HepG2 (cell line): Measurements from ENCODE around the gene PXDC1. TPM values are rescaled to one million over a fixed set of nuclear protein-coding genes. Genes with fewer than 3 reads are reported as not detected.
A peak's percentile ranks its signal among the peaks of the same experiment; 100 is the strongest.

ENCODE experiments used
- AHR ChIP-seq: IDR thresholded peaks from 2 replicates; pipeline ENCODE4 v1.6.1; 2018; ENCODE audit warnings: missing genetic modification reagents, missing compliant biosample characterization
- BCL6 ChIP-seq: IDR thresholded peaks from 2 replicates; pipeline ENCODE4 v1.6.1; 2016; ENCODE audit warnings: missing genetic modification reagents, missing compliant biosample characterization
- BRCA1 ChIP-seq: sonication (generic); formaldehyde crosslinking; IDR thresholded peaks from 2 replicates; pipeline ENCODE4 v1.4.0; 2020; ENCODE audit warnings: missing genetic modification reagents
- ELF3 ChIP-seq: IDR thresholded peaks from 2 replicates; pipeline ENCODE4 v1.6.1; 2016; ENCODE audit warnings: missing genetic modification reagents, missing compliant biosample characterization
- FOXK1 ChIP-seq: sonication (generic); formaldehyde crosslinking; IDR thresholded peaks from 2 replicates; pipeline ENCODE4 v1.4.0; 2020; ENCODE audit warnings: low read depth, missing genetic modification reagents, borderline replicate concordance
- GFI1 ChIP-seq: sonication (generic); formaldehyde crosslinking; IDR thresholded peaks from 2 replicates; pipeline ENCODE4 v1.5.0; 2020; ENCODE audit warnings: missing genetic modification reagents, mild to moderate bottlenecking, borderline replicate concordance
- HNF4G ChIP-seq, 2 experiments: sonication (generic) in 1 of 2; formaldehyde crosslinking in 1 of 2; IDR thresholded peaks; 2 replicates each; pipeline versions ENCODE4 v1.4.0 to v1.6.1; 2011 to 2020; ENCODE audit warnings: borderline replicate concordance in 2 of 2, low read depth in 2 of 2, mild to moderate bottlenecking in 2 of 2, low read length in 1 of 2, missing genetic modification reagents in 1 of 2, moderate library complexity in 1 of 2
- JUND ChIP-seq: sonication (generic); formaldehyde crosslinking; IDR thresholded peaks from 2 replicates; pipeline ENCODE4 v1.8.0; 2022; ENCODE audit warnings: mild to moderate bottlenecking, missing genetic modification reagents
- KLF12 ChIP-seq: sonication (generic); formaldehyde crosslinking; IDR thresholded peaks from 2 replicates; pipeline ENCODE4 v1.4.0; 2020; ENCODE audit warnings: missing genetic modification reagents, borderline replicate concordance
- NFKBIZ ChIP-seq: IDR thresholded peaks from 2 replicates; pipeline ENCODE4 v1.6.1; 2018; ENCODE audit warnings: missing genetic modification reagents, missing compliant biosample characterization
- ONECUT2 ChIP-seq: sonication (generic); formaldehyde crosslinking; IDR thresholded peaks from 2 replicates; pipeline ENCODE4 v1.4.0; 2020; ENCODE audit warnings: missing genetic modification reagents
- RXRB ChIP-seq: IDR thresholded peaks from 2 replicates; pipeline ENCODE4 v1.6.1; 2016; ENCODE audit warnings: borderline replicate concordance, missing genetic modification reagents, missing compliant biosample characterization
- SUZ12 ChIP-seq: fragments of 150-350 bp; IDR thresholded peaks from 2 replicates; pipeline ENCODE4 v1.6.1; 2014; ENCODE audit warnings: low read depth, low read length
- TEAD3 ChIP-seq: optimal IDR thresholded peaks from 2 replicates; pipeline ENCODE3; 2016; ENCODE audit warnings: borderline replicate concordance
- ZBTB7B ChIP-seq: sonication (generic); formaldehyde crosslinking; IDR thresholded peaks from 2 replicates; pipeline ENCODE4 v1.4.0; 2020; ENCODE audit warnings: missing genetic modification reagents
- ZMAT3 ChIP-seq: sonication (generic); formaldehyde crosslinking; conservative IDR thresholded peaks from 2 replicates; pipeline ENCODE4 v1.7.0; 2021; ENCODE audit warnings: missing genetic modification reagents
- ZNF136 ChIP-seq: sonication (generic); formaldehyde crosslinking; IDR thresholded peaks from 2 replicates; pipeline ENCODE4 v1.8.1; 2022; ENCODE audit warnings: low read depth, mild to moderate bottlenecking, moderate library complexity, missing genetic modification reagents
- ZNF274 ChIP-seq: sonication (generic); formaldehyde crosslinking; IDR thresholded peaks from 2 replicates; pipeline ENCODE4 v1.5.1; 2020; ENCODE audit warnings: mild to moderate bottlenecking, missing genetic modification reagents
- ZNF367 ChIP-seq: sonication (generic); formaldehyde crosslinking; IDR thresholded peaks from 2 replicates; pipeline ENCODE4 v1.4.0; 2020; ENCODE audit warnings: missing genetic modification reagents, borderline replicate concordance
- ZNF619 ChIP-seq: sonication (generic); formaldehyde crosslinking; IDR thresholded peaks from 2 replicates; pipeline ENCODE4 v1.4.0; 2020; ENCODE audit warnings: mild to moderate bottlenecking, missing genetic modification reagents
- polyA plus RNA-seq, 8 experiments: library from polyadenylated mRNA; depleted of rRNA in 3 of 8; stranded (reverse) in 7 of 8; unstranded in 1 of 8; fragments of >200 nt; fragmentation: Illumina TruSeq in 4 of 8; extraction: Trizol in 4 of 8; gene quantifications; 2 replicates each; pipeline versions ENCODE4 v1.2.1 to v1.2.3, GENCODE V29; 2011 to 2016; ENCODE audit warnings: low read depth in 4 of 8, missing spikeins in 1 of 8, mixed read lengths in 1 of 8; ENCODE audit not compliant: insufficient read depth in 1 of 8
- total RNA-seq, 5 experiments: library from RNA; depleted of rRNA; stranded (reverse); fragments of >200 nt; fragmentation: Illumina TruSeq; extraction: Trizol; gene quantifications; 2 replicates each; pipeline ENCODE4 v1.2.3, GENCODE V29; 2016; ENCODE audit warnings: low read depth in 1 of 5
- TF ChIP-seq, protein P1 (sequence below): sonication (generic); formaldehyde crosslinking; IDR thresholded peaks from 2 replicates; pipeline ENCODE4 v1.4.0; 2020; ENCODE audit warnings: missing genetic modification reagents, borderline replicate concordance
- TF ChIP-seq, protein P2 (sequence below): sonication (generic); formaldehyde crosslinking; IDR thresholded peaks from 2 replicates; pipeline ENCODE4 v1.4.0; 2020; ENCODE audit warnings: missing genetic modification reagents
- TF ChIP-seq, protein P3 (sequence below): sonication (generic); formaldehyde crosslinking; IDR thresholded peaks from 2 replicates; pipeline ENCODE4 v1.9.0; 2022; ENCODE audit warnings: low read depth, missing genetic modification reagents

Gene PXDC1
- total and polyA plus RNA-seq, 2 of the 13 experiments (the other 11 are each of a cell fraction or from before 2014, with no cell fraction given) = 32.4 to 34.7 TPM

DNA sequence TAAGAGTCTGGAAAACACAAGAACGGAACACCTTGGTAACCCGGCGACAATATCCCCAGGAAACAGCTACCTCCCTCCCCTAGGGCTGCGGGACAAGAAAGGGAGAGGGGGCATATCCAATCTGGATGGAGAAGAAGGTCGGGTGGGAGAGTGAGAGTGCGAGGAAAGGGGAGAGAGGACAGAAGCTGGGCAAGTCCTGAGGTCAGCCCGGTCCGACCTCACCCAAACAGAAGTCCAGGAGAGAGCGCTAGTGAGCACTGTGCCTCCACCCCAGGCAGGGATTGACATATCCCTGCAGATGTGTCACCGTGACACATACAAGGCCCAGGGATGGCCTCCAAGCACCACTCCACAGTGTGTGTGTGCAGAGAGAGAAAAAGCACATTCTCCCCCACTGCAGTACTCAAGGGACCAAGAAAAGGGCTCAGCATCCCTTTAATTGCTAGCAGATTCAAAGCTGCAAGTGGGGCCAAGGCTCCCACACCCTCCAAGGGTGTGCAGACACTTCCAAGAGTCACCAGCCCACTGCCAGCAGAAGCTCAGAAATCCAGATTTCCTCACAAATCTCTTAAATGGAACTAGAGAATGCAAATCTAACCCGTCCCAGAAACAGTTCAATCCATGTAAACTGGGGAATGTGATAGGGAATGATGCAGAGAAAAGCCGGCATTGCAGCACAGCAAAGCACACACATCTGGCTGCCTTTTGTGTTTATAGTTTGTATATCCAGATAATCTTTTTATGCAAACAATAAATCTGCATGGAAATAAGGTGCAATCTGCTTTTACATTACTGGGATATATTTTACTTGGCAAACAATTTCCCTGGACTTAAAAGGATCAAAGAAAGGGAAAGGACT, 3.1 kb downstream of the PXDC1 start (continued):
- TF ChIP-seq ELF3 (CRISPR knock-in tag) = peak; percentile 57; the same call in 1 of the 2 replicates
- TF ChIP-seq ZNF619 = peak; percentile 77; the same call in 1 of the 2 replicates
- TF ChIP-seq AHR = peak; percentile 43; the same call in 1 of the 2 replicates
- TF ChIP-seq HNF4G (IDR thresholded peaks at IDR 0.05; ENCODE audit: borderline replicate concordance, low read depth, low read length) = no peak
- TF ChIP-seq HNF4G (CRISPR knock-in tag; IDR thresholded peaks at IDR 0.05; ENCODE audit: borderline replicate concordance, low read depth) = 0 out of 2 replicates have a peak, but pooled peaks have one; percentile 42
- TF ChIP-seq ZMAT3 (CRISPR knock-in tag) = 0 out of 2 replicates have a peak, but pooled peaks have one; percentile 46
- TF ChIP-seq ZBTB7B (CRISPR knock-in tag) = no peak
- TF ChIP-seq ZNF367 = no peak
- TF ChIP-seq, protein P1, sequence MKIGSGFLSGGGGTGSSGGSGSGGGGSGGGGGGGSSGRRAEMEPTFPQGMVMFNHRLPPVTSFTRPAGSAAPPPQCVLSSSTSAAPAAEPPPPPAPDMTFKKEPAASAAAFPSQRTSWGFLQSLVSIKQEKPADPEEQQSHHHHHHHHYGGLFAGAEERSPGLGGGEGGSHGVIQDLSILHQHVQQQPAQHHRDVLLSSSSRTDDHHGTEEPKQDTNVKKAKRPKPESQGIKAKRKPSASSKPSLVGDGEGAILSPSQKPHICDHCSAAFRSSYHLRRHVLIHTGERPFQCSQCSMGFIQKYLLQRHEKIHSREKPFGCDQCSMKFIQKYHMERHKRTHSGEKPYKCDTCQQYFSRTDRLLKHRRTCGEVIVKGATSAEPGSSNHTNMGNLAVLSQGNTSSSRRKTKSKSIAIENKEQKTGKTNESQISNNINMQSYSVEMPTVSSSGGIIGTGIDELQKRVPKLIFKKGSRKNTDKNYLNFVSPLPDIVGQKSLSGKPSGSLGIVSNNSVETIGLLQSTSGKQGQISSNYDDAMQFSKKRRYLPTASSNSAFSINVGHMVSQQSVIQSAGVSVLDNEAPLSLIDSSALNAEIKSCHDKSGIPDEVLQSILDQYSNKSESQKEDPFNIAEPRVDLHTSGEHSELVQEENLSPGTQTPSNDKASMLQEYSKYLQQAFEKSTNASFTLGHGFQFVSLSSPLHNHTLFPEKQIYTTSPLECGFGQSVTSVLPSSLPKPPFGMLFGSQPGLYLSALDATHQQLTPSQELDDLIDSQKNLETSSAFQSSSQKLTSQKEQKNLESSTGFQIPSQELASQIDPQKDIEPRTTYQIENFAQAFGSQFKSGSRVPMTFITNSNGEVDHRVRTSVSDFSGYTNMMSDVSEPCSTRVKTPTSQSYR (CRISPR knock-in tag) = no peak
- TF ChIP-seq ZNF136 (CRISPR knock-in tag) = no peak
- no peak for TF ChIP-seq GFI1 (CRISPR knock-in tag)
- TF ChIP-seq FOXK1 (CRISPR knock-in tag) = peak; percentile 28; the same call in 1 of the 2 replicates
- TF ChIP-seq BCL6 = peak; percentile 52; the same call in 1 of the 2 replicates
- TF ChIP-seq JUND (CRISPR knock-in tag) = no peak
- TF ChIP-seq, protein P2, sequence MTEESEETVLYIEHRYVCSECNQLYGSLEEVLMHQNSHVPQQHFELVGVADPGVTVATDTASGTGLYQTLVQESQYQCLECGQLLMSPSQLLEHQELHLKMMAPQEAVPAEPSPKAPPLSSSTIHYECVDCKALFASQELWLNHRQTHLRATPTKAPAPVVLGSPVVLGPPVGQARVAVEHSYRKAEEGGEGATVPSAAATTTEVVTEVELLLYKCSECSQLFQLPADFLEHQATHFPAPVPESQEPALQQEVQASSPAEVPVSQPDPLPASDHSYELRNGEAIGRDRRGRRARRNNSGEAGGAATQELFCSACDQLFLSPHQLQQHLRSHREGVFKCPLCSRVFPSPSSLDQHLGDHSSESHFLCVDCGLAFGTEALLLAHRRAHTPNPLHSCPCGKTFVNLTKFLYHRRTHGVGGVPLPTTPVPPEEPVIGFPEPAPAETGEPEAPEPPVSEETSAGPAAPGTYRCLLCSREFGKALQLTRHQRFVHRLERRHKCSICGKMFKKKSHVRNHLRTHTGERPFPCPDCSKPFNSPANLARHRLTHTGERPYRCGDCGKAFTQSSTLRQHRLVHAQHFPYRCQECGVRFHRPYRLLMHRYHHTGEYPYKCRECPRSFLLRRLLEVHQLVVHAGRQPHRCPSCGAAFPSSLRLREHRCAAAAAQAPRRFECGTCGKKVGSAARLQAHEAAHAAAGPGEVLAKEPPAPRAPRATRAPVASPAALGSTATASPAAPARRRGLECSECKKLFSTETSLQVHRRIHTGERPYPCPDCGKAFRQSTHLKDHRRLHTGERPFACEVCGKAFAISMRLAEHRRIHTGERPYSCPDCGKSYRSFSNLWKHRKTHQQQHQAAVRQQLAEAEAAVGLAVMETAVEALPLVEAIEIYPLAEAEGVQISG (CRISPR knock-in tag) = peak; percentile 73
- TF ChIP-seq ONECUT2 (CRISPR knock-in tag) = no peak
- peak; percentile 86 for TF ChIP-seq ZNF274 (CRISPR knock-in tag)
- TF ChIP-seq KLF12 (CRISPR knock-in tag) = 0 out of 2 replicates have a peak, but pooled peaks have one; percentile 29
- TF ChIP-seq NFKBIZ = no peak
- no peak for TF ChIP-seq BRCA1 (CRISPR knock-in tag)
- TF ChIP-seq SUZ12 = no peak
- TF ChIP-seq RXRB (CRISPR knock-in tag) = peak; percentile 75
- TF ChIP-seq, protein P3, sequence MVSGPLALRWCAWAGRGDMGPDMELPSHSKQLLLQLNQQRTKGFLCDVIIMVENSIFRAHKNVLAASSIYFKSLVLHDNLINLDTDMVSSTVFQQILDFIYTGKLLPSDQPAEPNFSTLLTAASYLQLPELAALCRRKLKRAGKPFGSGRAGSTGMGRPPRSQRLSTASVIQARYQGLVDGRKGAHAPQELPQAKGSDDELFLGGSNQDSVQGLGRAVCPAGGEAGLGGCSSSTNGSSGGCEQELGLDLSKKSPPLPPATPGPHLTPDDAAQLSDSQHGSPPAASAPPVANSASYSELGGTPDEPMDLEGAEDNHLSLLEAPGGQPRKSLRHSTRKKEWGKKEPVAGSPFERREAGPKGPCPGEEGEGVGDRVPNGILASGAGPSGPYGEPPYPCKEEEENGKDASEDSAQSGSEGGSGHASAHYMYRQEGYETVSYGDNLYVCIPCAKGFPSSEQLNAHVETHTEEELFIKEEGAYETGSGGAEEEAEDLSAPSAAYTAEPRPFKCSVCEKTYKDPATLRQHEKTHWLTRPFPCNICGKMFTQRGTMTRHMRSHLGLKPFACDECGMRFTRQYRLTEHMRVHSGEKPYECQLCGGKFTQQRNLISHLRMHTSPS = no peak
- peak; percentile 46 for TF ChIP-seq TEAD3
